ENCODE results near the gene FIBCD1.

Gene FIBCD1

DNA sequence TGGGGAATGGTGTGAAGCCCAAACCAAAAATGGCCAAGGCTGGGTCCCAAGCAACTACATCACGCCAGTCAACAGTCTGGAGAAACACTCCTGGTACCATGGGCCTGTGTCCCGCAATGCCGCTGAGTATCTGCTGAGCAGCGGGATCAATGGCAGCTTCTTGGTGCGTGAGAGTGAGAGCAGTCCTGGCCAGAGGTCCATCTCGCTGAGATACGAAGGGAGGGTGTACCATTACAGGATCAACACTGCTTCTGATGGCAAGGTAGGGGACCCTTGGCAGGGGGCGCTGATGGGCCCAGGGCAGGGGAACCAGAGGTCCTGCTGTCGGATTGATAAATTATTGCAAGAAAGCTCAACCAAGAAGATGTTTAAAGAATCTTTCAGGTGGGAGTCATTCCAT lies 84.2 kb downstream of the FIBCD1 start:
- DNase-seq, result no peak

- no peak for DNase-seq
These were observed 85.0 kb downstream of the FIBCD1 start for GRCh38 chr9:130854092-130854491.

- DNase-seq, result no peak
These were observed 86.2 kb downstream of the FIBCD1 start for GRCh38 chr9:130852801-130853200.
